Parathyroid adenoma (tissue), 2 donors: ENCODE measurements around the gene CDH4.

Source experiments
- H2AFZ ChIP-seq: fragments of 300-600 bp; sonication (generic); one replicate; pipeline ENCODE4 v1.7.0; 2017; ENCODE audit warnings: antibody characterized with exemption, mild to moderate bottlenecking
- H3K27ac ChIP-seq: fragments of 300-600 bp; sonication (generic); one replicate; pipeline ENCODE4 v1.7.0; 2017
- H3K27me3 ChIP-seq: fragments of 300-600 bp; sonication (generic); one replicate; pipeline ENCODE4 v1.7.0; 2017; ENCODE audit warnings: low read length; ENCODE audit not compliant: control insufficient read depth, insufficient read depth
- H3K36me3 ChIP-seq: fragments of 300-600 bp; sonication (generic); one replicate; pipeline ENCODE4 v1.7.0; 2017; ENCODE audit warnings: low read length; ENCODE audit not compliant: control insufficient read depth, insufficient read depth
- H3K4me1 ChIP-seq: fragments of 300-600 bp; sonication (generic); one replicate; pipeline ENCODE4 v1.7.0; 2017; ENCODE audit warnings: control low read depth
- H3K4me2 ChIP-seq: fragments of 300-600 bp; sonication (generic); one replicate; pipeline ENCODE4 v1.7.0; 2017; ENCODE audit warnings: low read length
- H3K4me3 ChIP-seq: fragments of 300-600 bp; sonication (generic); one replicate; pipeline ENCODE4 v1.7.0; 2017; ENCODE audit warnings: low read depth, low read length
- H3K79me2 ChIP-seq: fragments of 300-600 bp; sonication (generic); one replicate; pipeline ENCODE4 v1.7.0; 2017; ENCODE audit warnings: control low read depth
- H3K9ac ChIP-seq: fragments of 300-600 bp; sonication (generic); one replicate; pipeline ENCODE4 v1.7.0; 2017; ENCODE audit warnings: mild to moderate bottlenecking
- H3K9me3 ChIP-seq: fragments of 300-600 bp; sonication (generic); one replicate; pipeline ENCODE4 v1.7.0; 2017; ENCODE audit warnings: low read length; ENCODE audit not compliant: control insufficient read depth
- CTCF ChIP-seq: fragments of 300-600 bp; sonication (generic); IDR thresholded peaks from one replicate; pipeline ENCODE4 v1.7.0; 2017; ENCODE audit warnings: antibody characterized with exemption, mild to moderate bottlenecking
- donor health status: primary hyperparathyroidism.

The CDH4 gene

GRCh38 chr20:61535956-61536355 is 283.9 kb downstream of the CDH4 start:
- H3K4me2 ChIP-seq = no peak overlapping the region
- H3K27me3 ChIP-seq = no peaks in the 10 kb centered on the region
- no peaks in the 10 kb centered on the region for H3K9me3 ChIP-seq
- no peaks in the 10 kb centered on the region for H3K79me2 ChIP-seq
- H3K4me1 ChIP-seq = no peaks in the 10 kb centered on the region
- no peak overlapping the region for H2AFZ ChIP-seq
- no peak overlapping the region for H3K9ac ChIP-seq
- no peak for TF ChIP-seq CTCF
- no peak overlapping the region for H3K4me3 ChIP-seq
- H3K36me3 ChIP-seq = no peaks in the 10 kb centered on the region
- H3K27ac ChIP-seq = no peak overlapping the region

- no peaks in the 10 kb centered on the region for H3K4me1 ChIP-seq
- H3K4me3 ChIP-seq = no peak overlapping the region
- TF ChIP-seq CTCF = no peak
- H3K9ac ChIP-seq = no peak overlapping the region
- H3K79me2 ChIP-seq = no peaks in the 10 kb centered on the region
- no peaks in the 10 kb centered on the region for H3K36me3 ChIP-seq
- H2AFZ ChIP-seq = no peak overlapping the region
- H3K27me3 ChIP-seq = no peaks in the 10 kb centered on the region
- H3K9me3 ChIP-seq = no peaks in the 10 kb centered on the region
- no peak overlapping the region for H3K4me2 ChIP-seq
- H3K27ac ChIP-seq = no peak overlapping the region
Observed at GRCh38 chr20:61536671-61537070, 284.6 kb downstream of the CDH4 start.

GRCh38 chr20:61537239-61538182 is 285.4 kb downstream of the CDH4 start:
- no peak overlapping the region for H2AFZ ChIP-seq
- H3K4me2 ChIP-seq = no peak overlapping the region
- H3K4me3 ChIP-seq = no peak overlapping the region
- no peak overlapping the region for H3K27ac ChIP-seq
- no peak for TF ChIP-seq CTCF
- H3K4me1 ChIP-seq = no peaks in the 10 kb centered on the region
- H3K27me3 ChIP-seq = no peaks in the 10 kb centered on the region
- H3K36me3 ChIP-seq = no peaks in the 10 kb centered on the region
- H3K79me2 ChIP-seq = no peaks in the 10 kb centered on the region
- no peak overlapping the region for H3K9ac ChIP-seq
- no peaks in the 10 kb centered on the region for H3K9me3 ChIP-seq

GRCh38 chr20:61538183-61538942 is 286.3 kb downstream of the CDH4 start:
- no peak overlapping the region for H2AFZ ChIP-seq
- H3K79me2 ChIP-seq = no peaks in the 10 kb centered on the region
- no peak for TF ChIP-seq CTCF
- no peak overlapping the region for H3K27ac ChIP-seq
- H3K27me3 ChIP-seq = no peaks in the 10 kb centered on the region
- H3K4me1 ChIP-seq = no peaks in the 10 kb centered on the region
- no peak overlapping the region for H3K4me3 ChIP-seq
- H3K9ac ChIP-seq = no peak overlapping the region
- no peaks in the 10 kb centered on the region for H3K36me3 ChIP-seq
- H3K9me3 ChIP-seq = no peaks in the 10 kb centered on the region
- no peak overlapping the region for H3K4me2 ChIP-seq
